Measurements from ENCODE around the gene NOP14.
"Not testable (repeated sequence)": the region's sequence is repeated elsewhere in the genome, so short reads cannot be mapped to it uniquely, and the experiment has no call there.

NOP14 gene

GRCh38 chr4:2963175-2963965 is at the start of gene NOP14, which contains the start of gene GRK4:
Gene NOP14 (minus strand): TSS chr4:2963406. CDS start chr4:2963319, 87 bp downstream.
Gene GRK4 (plus strand): TSS chr4:2963571. CDS start chr4:2964071, 500 bp downstream.
- DNase-seq, result peak; percentile 98

GRCh38 chr4:3011456-3012220 is 48.4 kb upstream of the NOP14 start:
- no peak for DNase-seq

- DNase-seq, result no peak
Measured at GRCh38 chr4:3010998-3011397, 47.8 kb upstream of the NOP14 start.

GRCh38 chr4:3010577-3010976 is 47.4 kb upstream of the NOP14 start:
- DNase-seq, result no peak

GRCh38 chr4:3009422-3009821 is 46.2 kb upstream of the NOP14 start:
- no peak for DNase-seq

- DNase-seq, result no peak
Measured at GRCh38 chr4:3007724-3008123, 44.5 kb upstream of the NOP14 start.

- DNase-seq, result no peak
Measured at GRCh38 chr4:2996415-2996814, 33.2 kb upstream of the NOP14 start.

GRCh38 chr4:2995546-2996265 is 32.5 kb upstream of the NOP14 start:
- no peak for DNase-seq

- DNase-seq, result no peak
Measured at GRCh38 chr4:2994917-2995316, 31.7 kb upstream of the NOP14 start.

- no peak for DNase-seq
Measured at GRCh38 chr4:2991243-2991642, 28.0 kb upstream of the NOP14 start.

- DNase-seq, result not testable (repeated sequence)
Measured at GRCh38 chr4:2983715-2984114, 20.5 kb upstream of the NOP14 start.

- DNase-seq, result no peak
Measured at GRCh38 chr4:2982012-2982411, 18.8 kb upstream of the NOP14 start.

- no peak for DNase-seq
Measured at GRCh38 chr4:2981256-2981819, 18.1 kb upstream of the NOP14 start.

- DNase-seq, result no peak
Measured at GRCh38 chr4:2977211-2978088, 14.2 kb upstream of the NOP14 start.

GRCh38 chr4:2971275-2971674 is 8.1 kb upstream of the NOP14 start:
- no peak for DNase-seq

GRCh38 chr4:2968381-2968780 is 5.2 kb upstream of the NOP14 start:
- DNase-seq, result no peak

- no peak for DNase-seq
Measured at GRCh38 chr4:2965262-2965661, 2.1 kb upstream of the NOP14 start.

- DNase-seq, result no peak
Measured at GRCh38 chr4:2964706-2965258, 1.6 kb upstream of the NOP14 start.

GRCh38 chr4:2963966-2964471 is 813 bp upstream of the NOP14 start:
- DNase-seq, result no peak

- no peak for DNase-seq
Measured at GRCh38 chr4:2962614-2963174, 512 bp downstream of the NOP14 start.

- DNase-seq, result no peak
Measured at GRCh38 chr4:2961811-2962441, 1.3 kb downstream of the NOP14 start.

All from CD4-positive, alpha-beta T cell treated with Interleukin-15 for 1 hour (primary cell).